TTC549 (cell line): Measurements from ENCODE around the gene PLXNA4.

ENCODE experiments used
- FAIRE-seq: peaks from 2 replicates; lab custom pipeline; 2012; peaks lifted over from hg19 to GRCh38; lab: Jason Lieb, UNC

Gene PLXNA4

DNA sequence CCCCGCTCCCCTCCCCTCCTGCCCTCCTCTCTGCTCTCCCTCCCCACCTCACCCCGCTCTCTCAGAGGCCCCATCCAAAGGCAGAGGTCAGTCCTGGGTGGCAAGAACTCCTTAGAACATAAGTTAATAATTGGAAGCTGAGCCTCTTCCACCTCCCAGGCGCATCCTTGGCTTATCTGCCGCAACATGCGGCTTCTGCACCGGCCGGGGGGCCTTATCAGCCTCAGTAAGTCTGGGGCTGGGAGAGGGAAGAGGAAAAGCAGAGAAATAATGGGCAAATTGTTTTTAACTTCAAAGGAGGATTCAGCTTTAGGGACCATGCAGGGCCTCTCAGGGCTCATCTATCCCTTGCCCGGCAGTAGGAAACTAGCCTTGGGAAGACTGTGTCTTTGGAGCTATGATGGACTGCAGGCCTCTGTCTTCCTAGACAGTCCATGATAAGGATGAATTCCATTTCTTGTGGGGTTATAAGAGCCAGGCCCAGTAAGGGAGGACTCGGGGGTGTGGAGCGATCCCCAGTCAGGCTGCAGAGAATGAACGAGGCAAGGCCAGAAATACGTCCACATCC is 411.6 kb downstream of the PLXNA4 start:
- FAIRE-seq, result no peak

GRCh38 chr7:132162556-132163144 is 413.6 kb downstream of the PLXNA4 start:
- no peak for FAIRE-seq

DNA sequence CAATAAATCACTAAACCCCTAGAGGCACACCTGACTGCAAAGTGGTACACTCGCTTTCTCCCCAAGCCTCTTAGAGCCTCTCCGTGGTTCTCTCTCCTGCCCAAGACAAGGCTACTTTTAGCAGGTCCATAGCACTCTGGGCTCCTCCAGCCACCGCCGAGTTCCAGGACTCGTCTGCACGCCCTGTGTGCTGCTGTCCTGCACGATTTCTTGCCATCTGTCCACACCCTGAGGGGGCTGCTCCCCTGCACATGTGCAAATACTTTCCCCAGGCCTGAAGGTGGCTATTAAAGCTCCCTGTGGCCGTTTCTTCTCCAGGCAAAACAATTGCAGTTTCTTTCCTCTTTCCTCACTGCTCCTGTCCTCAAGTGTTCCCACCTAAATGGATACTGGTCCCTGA is 414.3 kb downstream of the PLXNA4 start:
- no peak for FAIRE-seq

GRCh38 chr7:132161533-132161915 is 414.7 kb downstream of the PLXNA4 start:
- FAIRE-seq, result no peak

- FAIRE-seq, result no peak
Measured at GRCh38 chr7:132160611-132161532, 415.4 kb downstream of the PLXNA4 start.

DNA sequence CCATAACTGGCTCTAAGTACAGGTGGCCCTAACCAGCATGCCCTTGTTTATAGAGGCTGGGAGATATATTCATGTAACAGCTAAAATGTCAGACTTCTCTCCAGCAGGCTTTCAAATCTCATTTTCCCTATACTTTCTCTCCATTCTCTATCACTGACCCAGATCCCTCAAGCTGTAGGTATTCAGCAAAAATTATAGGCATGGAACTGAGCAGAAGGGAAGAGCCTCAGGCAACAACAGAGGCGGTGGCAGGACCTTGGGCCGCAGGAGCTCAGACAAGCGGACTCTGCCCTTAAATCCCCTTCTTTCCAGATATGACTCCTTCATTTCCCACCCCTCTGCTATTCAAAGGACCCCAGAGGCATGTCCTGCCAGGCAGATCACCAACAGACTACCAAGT is 417.4 kb downstream of the PLXNA4 start:
- no peak for FAIRE-seq

DNA sequence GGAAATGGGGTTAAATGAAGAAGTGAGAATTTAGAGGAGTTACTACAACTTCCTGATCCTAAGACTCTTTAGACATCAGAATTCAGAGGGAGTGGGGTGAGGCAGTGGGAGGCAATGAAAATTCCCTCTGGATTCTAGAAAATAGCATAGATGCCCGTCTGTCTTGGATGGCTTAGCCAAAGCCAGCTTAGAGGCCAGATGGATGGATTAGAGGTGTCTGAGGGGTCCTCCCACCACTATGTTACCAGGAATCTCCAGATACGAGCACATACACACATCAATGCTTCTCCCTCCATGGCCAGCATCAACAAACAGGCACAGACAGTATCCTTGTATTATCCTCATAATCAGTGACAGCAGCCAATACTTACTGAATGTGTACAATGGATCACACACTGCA is 418.1 kb downstream of the PLXNA4 start:
- no peak for FAIRE-seq

- FAIRE-seq, result no peak
Measured at GRCh38 chr7:132155715-132156114, 420.6 kb downstream of the PLXNA4 start.

GRCh38 chr7:132154695-132155471 is 421.4 kb downstream of the PLXNA4 start:
- FAIRE-seq, result no peak

GRCh38 chr7:132154248-132154647 is 422.0 kb downstream of the PLXNA4 start:
- no peak for FAIRE-seq

DNA sequence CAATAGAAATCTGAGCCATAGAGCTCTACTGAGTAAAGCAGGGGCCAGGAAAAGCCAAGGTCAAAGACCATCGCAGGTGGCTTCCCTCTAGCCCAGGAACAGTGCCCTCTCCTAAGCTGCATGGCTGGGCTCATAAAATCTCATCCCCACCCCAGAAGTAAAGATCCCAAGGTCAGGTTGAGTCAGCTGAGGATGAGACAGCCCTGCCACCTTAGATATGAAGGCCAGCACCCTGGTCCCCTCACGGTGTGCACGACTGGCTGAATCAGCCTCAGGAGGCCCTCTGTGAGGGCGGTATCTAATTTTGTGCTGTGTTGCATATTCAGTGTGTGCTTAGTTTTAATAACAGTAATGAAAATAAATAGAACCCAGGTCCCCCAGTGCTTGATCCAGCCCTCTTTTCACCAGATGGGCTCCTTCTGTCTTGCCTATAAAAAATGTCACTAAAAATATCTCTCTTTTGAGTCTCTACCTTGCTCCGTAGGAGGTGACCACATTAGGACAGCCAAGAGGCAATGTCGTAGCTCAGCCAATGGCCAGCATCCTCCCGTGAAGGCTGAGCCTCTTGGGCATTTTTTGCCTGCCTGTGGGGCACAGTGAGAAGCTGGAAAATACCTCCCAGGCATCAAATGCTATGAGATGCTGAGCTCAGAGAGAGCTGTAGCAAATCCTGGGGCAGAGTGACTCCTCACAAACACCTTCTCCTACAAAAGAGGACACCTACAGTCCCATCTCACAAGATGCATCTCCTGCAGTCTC is 424.0 kb downstream of the PLXNA4 start:
- no peak for FAIRE-seq

DNA sequence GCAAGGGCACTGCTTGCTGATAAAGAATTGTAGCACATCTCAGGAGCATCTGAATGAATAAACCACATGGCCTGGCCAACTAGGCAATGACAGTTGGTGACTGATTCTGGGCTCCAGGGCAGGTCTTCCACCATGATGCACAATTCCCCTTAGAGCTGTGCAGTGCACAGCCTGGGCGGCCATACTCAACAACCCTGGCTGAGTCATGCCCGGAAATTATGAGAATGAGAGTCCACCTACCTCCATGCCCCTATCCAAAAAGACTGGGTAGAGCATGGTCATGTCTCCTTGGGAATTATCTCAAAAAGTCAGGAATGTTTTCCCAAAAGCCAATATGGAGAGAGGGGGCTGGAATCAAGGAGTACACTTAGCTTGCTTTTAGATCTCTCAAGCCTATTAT is 425.6 kb downstream of the PLXNA4 start:
- no peak for FAIRE-seq

DNA sequence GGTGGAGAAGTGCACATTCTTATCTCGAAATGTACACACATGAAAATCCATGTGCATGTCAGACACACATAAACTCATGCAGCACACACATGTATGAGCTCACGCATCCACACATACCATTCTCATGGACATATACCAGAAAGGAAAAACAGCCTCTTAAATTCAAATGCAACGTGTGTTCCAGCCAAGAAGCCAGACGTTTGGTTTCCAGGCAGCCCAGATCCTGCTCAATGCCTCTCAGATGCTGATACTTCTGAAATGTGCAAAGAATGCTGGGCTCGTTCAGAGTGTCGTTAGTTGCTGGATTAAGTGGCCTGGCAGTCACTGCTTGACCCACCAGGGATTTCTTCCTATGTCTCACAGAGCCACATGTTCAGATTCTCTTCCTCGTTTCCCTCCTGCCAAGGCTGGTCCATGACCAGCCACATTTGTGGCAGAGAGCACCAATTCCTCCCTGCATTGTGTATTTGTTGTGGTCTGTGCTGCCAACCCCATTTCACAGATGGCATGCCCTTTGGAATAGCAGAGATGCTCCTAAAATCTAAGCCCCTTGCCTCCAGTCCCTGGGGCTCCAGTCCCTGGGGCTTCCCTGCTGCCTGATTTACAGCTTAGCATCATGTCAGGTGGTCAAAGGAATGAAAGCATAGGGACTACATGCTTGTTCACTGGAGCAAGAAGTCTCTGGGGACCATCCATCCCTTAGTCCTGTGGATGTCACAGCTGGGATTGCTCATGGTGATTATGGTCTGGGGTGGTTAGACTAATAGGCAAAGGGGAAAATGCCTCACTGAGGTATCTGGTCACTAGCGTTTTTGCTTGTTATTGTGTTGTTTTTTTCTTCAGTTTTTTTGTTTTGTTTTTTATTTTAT is 426.6 kb downstream of the PLXNA4 start:
- no peak for FAIRE-seq

DNA sequence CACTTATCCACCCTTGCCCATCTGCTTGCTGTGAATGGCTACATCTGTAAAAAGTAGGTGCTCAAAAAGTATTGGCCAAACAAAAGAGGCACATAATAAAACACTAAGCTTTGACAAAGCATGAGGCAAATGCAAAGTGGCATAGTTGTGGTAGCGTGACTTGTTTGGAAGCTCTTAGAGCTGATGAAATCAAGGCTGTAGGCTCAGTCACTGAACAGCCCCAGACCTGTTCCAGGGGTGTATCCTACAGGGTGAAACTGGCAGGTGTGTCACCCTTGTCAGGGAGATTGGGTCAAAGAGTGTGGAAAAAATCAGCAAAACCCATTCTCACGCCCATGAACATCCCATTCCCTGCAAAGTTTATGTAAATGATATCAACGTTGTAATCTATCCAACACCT is 427.4 kb downstream of the PLXNA4 start:
- no peak for FAIRE-seq

GRCh38 chr7:132145466-132145865 is 430.8 kb downstream of the PLXNA4 start:
- FAIRE-seq, result no peak

GRCh38 chr7:132145063-132145462 is 431.2 kb downstream of the PLXNA4 start:
- no peak for FAIRE-seq

DNA sequence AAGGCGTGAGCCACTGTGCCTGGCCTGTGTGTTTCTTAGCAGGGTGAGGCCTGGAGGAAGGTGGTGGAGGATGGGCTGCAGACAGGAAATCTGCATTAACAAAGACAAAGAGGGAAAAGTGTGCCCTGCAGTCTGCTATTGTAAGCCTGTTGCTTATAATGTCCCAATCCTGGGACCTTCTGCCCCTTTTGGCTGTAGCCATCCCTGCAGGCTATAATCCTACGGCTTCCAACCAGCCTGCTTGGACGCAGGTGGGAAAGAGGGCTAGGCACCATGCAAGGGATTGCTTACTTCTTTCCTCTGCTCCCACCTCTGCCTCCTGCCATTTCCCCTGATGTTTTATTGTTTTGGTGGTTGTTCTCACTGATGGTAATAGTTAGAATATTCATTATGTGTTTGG is 434.3 kb downstream of the PLXNA4 start:
- no peak for FAIRE-seq

DNA sequence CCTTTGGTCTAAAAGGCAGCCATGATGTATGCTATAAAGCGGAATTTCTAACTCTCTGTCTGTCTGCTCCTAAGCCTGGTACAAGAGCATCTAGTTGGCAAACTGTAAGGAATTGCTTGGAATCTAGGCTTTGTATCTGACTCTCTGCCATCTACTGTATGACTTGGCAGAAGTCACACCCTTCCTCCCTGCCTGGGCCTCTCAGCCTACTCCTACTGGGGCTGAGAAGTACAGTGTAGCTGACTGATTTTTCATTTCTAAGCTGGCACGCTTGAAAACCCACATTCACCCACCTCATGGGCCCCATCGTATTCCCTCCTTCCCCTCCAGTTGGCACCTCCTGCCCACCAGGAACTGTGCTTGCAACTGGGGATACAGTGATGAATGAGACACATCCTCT is 435.2 kb downstream of the PLXNA4 start:
- FAIRE-seq, result no peak

DNA sequence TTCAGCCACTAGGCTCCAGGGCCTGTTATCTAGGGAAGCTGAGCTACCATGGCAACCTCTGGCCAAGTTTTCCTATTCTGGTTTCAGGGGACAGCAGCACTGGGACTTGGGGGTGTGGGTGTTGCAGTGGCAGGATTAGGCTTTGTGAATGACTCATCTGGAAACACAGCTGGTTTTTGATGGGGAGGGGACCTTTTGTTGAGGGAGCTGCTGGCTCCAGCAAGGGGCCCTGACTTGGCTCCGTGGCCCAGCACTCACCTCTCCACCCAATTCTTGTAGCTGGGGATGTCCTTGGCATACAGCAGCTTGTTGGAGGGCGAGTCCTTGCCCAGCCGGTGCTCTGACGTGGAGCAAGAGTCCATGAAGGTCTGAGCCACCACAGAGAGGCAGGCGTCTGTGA is 435.9 kb downstream of the PLXNA4 start:
- no peak for FAIRE-seq

DNA sequence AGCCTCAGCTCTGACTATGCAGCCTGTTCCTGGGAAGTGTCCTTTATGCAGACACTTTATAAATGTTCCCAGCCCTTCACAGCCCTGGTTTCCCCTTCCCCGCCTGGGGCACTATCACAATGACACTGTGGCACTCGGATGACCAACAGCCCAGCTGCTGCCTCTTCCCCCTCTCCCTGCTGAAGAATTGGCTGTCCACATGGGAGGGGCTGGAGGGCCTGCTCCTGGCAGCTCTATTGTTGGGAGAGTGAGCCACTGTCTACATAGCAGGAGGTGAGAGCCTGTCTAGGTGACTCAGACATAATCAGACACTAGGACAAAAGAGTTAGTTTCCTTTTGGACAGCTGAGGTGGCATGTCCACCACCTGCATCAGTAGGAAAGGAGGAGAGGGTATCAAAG is 437.5 kb downstream of the PLXNA4 start:
- no peak for FAIRE-seq

DNA sequence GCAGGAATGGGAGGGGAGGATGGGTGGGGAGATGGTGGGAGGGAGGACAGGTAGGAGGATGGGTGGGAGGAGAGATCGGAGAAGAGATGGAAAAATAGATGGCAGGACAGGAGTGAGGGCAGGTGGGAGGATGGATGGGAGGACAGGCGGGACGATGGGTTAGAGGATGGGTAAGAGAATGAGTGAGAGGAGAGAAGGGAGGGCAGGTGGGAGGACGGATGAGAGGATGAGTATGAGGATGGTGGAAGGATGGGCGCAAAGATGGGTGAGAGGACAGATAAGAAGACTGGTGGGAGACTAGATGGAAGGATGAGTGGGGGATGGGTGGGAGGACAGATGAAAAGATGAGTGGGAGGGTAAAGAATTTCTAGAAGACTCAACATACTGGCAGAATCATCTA is 438.6 kb downstream of the PLXNA4 start:
- no peak for FAIRE-seq
